ENCODE results near the gene NIPA2. TPM values are rescaled to one million over a fixed set of nuclear protein-coding genes. Genes with fewer than 3 reads are reported as not detected.

NIPA2 gene
- total RNA-seq, 3 donors from 2014 or later, result 35.7 to 50.8 (median 40.3) TPM

DNA sequence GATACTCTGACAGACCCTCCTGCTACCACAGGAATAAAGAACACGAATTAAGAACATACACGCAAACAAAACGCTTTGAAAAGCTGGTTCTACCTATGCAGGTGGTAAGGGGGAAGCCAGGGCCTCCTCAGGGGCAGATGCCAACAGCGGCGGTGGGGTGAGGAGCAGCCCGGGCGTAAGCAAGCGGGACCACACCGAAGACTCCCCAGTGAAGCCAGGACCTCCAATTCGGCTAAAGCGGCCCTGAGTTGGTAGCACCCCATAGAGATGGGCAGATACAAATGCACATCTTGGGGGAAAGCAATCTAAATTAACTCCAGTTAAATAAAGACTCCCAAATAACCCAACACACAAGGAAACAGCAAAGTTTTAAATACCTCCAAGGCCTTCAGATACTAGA, 32.4 kb downstream of the NIPA2 start:
- Histone ChIP-seq H3K4me1 (no peaks in the 10 kb centered on the region), H3K27ac (no peak overlapping the region), H3K9me3 (no peaks in the 10 kb centered on the region), H3K27me3 (no peaks in the 10 kb centered on the region), H3K36me3 (peaks cover 5% of the 10 kb centered on the region), H3K4me3 (no peak overlapping the region)
- intact Hi-C loops (cut with DNase I; ENCODE audit: low total_unique reads), result no loop called here
- DNase-seq (ENCODE audit: low spot score in 2 of 2), result no peak
- TF ChIP-seq, protein P1, sequence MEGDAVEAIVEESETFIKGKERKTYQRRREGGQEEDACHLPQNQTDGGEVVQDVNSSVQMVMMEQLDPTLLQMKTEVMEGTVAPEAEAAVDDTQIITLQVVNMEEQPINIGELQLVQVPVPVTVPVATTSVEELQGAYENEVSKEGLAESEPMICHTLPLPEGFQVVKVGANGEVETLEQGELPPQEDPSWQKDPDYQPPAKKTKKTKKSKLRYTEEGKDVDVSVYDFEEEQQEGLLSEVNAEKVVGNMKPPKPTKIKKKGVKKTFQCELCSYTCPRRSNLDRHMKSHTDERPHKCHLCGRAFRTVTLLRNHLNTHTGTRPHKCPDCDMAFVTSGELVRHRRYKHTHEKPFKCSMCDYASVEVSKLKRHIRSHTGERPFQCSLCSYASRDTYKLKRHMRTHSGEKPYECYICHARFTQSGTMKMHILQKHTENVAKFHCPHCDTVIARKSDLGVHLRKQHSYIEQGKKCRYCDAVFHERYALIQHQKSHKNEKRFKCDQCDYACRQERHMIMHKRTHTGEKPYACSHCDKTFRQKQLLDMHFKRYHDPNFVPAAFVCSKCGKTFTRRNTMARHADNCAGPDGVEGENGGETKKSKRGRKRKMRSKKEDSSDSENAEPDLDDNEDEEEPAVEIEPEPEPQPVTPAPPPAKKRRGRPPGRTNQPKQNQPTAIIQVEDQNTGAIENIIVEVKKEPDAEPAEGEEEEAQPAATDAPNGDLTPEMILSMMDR (IDR thresholded peaks at IDR 0.05), result no peak
- TF ChIP-seq POLR2A (IDR thresholded peaks at IDR 0.05) (no peak), POLR2AphosphoS5 (IDR thresholded peaks at IDR 0.05) (no peak)

DNA sequence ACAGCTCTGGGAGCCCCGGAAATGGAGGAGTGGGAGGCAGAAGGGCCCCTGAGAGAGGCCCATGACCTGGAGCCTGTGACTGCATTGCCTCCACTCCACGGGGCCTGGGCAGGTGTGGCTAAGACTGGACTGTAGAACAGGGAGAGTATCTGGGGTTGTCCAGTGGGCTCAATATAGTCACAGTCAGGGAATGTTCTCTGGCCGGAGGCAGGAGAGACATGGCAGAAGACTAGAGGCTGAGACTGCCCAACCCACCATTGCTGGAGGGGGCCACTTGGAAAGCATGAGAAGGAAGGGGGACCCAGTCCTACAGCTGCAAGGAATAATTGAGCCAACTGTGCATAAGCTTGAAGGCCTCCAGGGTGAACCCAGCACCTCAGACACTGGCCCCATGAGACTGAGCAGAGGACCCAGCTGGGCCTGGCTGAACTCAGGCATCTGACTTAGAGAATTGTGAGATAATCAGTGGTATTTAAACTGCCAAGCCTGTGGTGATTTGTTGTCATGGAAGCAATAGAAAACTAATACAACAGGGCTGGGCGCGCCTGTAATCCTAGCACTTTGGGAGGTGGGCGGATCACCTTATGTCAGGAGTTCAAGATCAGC, 33.1 kb downstream of the NIPA2 start:
- H3K36me3 ChIP-seq, result peaks cover 5% of the 10 kb centered on the region
- intact Hi-C loops (cut with DNase I; ENCODE audit: low total_unique reads), result no loop called here
- H3K4me3 ChIP-seq, result no peak overlapping the region
- H3K27me3 ChIP-seq, result no peaks in the 10 kb centered on the region
- no peak for TF ChIP-seq POLR2AphosphoS5 (IDR thresholded peaks at IDR 0.05)
- no peaks in the 10 kb centered on the region for H3K4me1 ChIP-seq
- no peak for DNase-seq (ENCODE audit: low spot score in 2 of 2)
- no peak overlapping the region for H3K27ac ChIP-seq
- no peaks in the 10 kb centered on the region for H3K9me3 ChIP-seq

DNA sequence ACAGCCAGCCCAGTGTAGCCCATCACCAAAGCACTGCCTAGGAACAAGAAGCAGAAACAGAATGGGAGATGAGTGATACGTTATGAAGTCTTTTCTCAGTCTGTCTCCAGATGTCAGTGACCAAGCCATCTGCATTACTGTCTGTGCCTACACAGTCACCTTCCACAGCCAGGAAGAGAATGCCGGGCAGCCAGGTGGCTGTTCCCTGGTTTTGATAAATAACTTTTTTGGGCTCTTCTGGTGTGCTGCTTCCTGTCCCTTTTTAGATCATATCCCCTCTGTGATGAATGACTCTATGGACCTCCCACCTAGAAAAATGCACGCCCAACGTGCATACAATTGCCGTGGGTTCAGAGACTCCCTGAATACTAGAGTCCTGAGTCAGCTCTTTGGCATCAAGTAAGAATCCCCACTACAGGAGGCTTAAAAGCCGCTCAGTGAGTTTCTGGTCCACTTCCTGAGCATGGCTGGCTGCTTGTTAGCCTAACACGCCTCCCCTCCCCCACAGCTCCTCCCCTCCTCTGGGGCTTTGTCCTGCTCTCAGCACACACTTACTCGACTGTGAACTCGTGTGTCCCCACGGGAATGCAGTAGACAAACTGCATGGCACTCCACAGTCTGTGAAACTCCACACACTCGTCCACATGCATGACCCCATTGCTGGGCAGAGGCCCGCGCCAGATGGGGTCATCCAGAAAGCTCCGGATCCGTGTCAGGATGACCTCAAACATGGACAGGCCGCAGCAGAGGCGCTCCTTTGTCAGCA, 34.7 kb downstream of the NIPA2 start:
- Histone ChIP-seq H3K27me3 (no peaks in the 10 kb centered on the region), H3K9me3 (no peaks in the 10 kb centered on the region), H3K4me1 (no peaks in the 10 kb centered on the region), H3K27ac (no peak overlapping the region), H3K4me3 (no peak overlapping the region), H3K36me3 (peaks cover 5% of the 10 kb centered on the region)
- TF ChIP-seq POLR2A (IDR thresholded peaks at IDR 0.05), result no peak
- TF ChIP-seq, protein P1 (IDR thresholded peaks at IDR 0.05), result no peak
- no peak for TF ChIP-seq POLR2AphosphoS5 (IDR thresholded peaks at IDR 0.05)
- intact Hi-C loops (cut with DNase I; ENCODE audit: low total_unique reads), result no loop called here
- DNase-seq (ENCODE audit: low spot score in 2 of 2), result no peak

DNA sequence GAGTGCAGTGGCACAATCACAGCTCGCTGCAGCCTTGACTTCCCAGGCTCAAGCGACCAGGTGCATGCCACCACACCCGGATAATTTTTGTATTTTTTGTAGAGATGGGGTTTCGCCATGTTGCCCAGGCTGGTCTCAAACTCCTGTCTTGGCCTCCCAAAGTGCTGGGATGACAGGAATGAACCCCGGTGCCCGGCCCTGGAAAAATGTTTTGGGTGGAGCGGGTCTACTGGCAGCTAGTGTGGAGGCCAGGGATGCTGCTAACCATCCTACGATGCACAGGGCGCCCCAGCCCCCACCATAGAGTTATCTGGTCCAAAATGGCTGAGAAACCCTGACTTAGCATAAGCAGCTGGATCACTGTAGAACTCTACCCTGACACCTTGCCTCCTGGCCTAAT, 35.4 kb downstream of the NIPA2 start:
- no peak for DNase-seq (ENCODE audit: low spot score in 2 of 2)
- intact Hi-C loops (cut with DNase I; ENCODE audit: low total_unique reads), result no loop called here
- no peak overlapping the region for H3K27ac ChIP-seq
- no peaks in the 10 kb centered on the region for H3K4me1 ChIP-seq
- no peaks in the 10 kb centered on the region for H3K9me3 ChIP-seq
- no peak overlapping the region for H3K4me3 ChIP-seq
- peaks cover 5% of the 10 kb centered on the region for H3K36me3 ChIP-seq
- no peaks in the 10 kb centered on the region for H3K27me3 ChIP-seq
- TF ChIP-seq, protein P1 (IDR thresholded peaks at IDR 0.05), result no peak
- TF ChIP-seq POLR2A (IDR thresholded peaks at IDR 0.05), result no peak
- TF ChIP-seq POLR2AphosphoS5 (IDR thresholded peaks at IDR 0.05), result no peak

DNA sequence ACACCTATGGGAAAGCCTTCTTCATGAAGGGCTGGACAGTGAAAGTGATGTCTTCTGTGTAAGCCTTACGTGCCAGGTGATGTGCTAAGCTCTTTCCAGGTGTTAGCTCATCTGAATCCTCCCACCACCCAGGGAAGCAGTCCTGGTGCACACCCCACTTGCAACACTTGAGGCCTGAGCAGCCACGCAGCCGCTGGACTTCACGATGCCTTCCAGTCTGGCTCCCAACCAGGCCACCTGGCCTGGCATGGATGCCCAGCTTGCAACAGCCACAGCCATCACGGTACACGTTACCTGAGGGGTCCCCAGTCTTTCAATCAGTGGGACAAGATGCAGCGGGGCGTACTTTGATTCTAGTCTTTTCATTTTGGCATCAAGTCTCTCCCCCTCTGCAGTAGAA, 35.8 kb downstream of the NIPA2 start:
- Histone ChIP-seq H3K4me3 (no peak overlapping the region), H3K27me3 (no peaks in the 10 kb centered on the region), H3K27ac (no peak overlapping the region), H3K9me3 (no peaks in the 10 kb centered on the region), H3K36me3 (peaks cover 5% of the 10 kb centered on the region), H3K4me1 (no peaks in the 10 kb centered on the region)
- no peak for DNase-seq (ENCODE audit: low spot score in 2 of 2)
- TF ChIP-seq, protein P1 (IDR thresholded peaks at IDR 0.05), result no peak
- no peak for TF ChIP-seq POLR2AphosphoS5 (IDR thresholded peaks at IDR 0.05)
- no peak for TF ChIP-seq POLR2A (IDR thresholded peaks at IDR 0.05)
- intact Hi-C loops (cut with DNase I; ENCODE audit: low total_unique reads), result no loop called here
